Testis (tissue), 3 donors: ENCODE results near the gene HOPX. TPM values are rescaled to one million over a fixed set of nuclear protein-coding genes. Genes with fewer than 3 reads are reported as not detected.
A peak's percentile ranks its signal among the peaks of the same experiment; 100 is the strongest.

Experiments
- DNase-seq: peaks from one replicate; pipeline ENCODE4 v3.0.0-alpha.2; 2019
- H3K27ac ChIP-seq, 2 donors: fragments of 200-600 bp; sonication (generic); one replicate each; pipeline ENCODE4 v1.5.1; 2019
- H3K27me3 ChIP-seq: fragments of 200-600 bp; sonication (generic); one replicate; pipeline ENCODE4 v1.5.1; 2019
- H3K36me3 ChIP-seq: fragments of 200-600 bp; sonication (generic); one replicate; pipeline ENCODE4 v1.5.1; 2017; ENCODE audit warnings: low read depth; ENCODE audit errors: missing control alignments
- H3K4me1 ChIP-seq: fragments of 200-600 bp; sonication (generic); one replicate; pipeline ENCODE4 v1.5.1; 2019
- H3K4me3 ChIP-seq, 2 donors: fragments of 200-600 bp; sonication (generic); one replicate each; pipeline ENCODE4 v1.5.1; 2017 to 2019
- H3K9me3 ChIP-seq: fragments of 200-600 bp; sonication (generic); one replicate; pipeline ENCODE4 v1.5.1; 2017
- CTCF ChIP-seq, 3 experiments: fragments of 450-650 bp in 2 of 3; fragments of 200-600 bp in 1 of 3; sonication (generic) in 1 of 3; IDR thresholded peaks; one replicate each; pipeline ENCODE4 v1.5.1; 2016 to 2019; ENCODE audit warnings: antibody characterized with exemption in 3 of 3, mild to moderate bottlenecking in 2 of 3, moderate library complexity in 1 of 3
- POLR2A ChIP-seq: fragments of 450-650 bp; IDR thresholded peaks from one replicate; pipeline ENCODE4 v1.6.1; 2017; ENCODE audit warnings: antibody characterized with exemption, mild to moderate bottlenecking, moderate library complexity
- WGBS, 2 donors: methylation state at CpG; one replicate each; pipeline ENCODE4 v1.1.5; 2018; 5-methylcytosine and 5-hydroxymethylcytosine counted together
- intact Hi-C: fragments of 100-400 bp; cut with DNase I; formaldehyde crosslinking; loops from one replicate; pipeline ENCODE4 v1.15.1; 2023; ENCODE audit warnings: low total_unique reads
- polyA plus RNA-seq: library from polyadenylated mRNA; stranded (reverse); fragments of 350-450 nt; fragmentation: Illumina TruSeq; extraction: RNeasy Lipid Tissue Mini Kit (QIAGEN cat#74804); gene quantifications from one replicate; pipeline ENCODE4 v1.2.3, GENCODE V29; 2014; ENCODE audit warnings: low read depth, low replicate concordance; ENCODE audit not compliant: insufficient read depth
- total RNA-seq, 2 donors: library from RNA; depleted of rRNA; stranded (reverse); fragments of >200 nt; gene quantifications; one replicate each; pipeline ENCODE4 v1.2.3, GENCODE V29; 2016

HOPX gene
- total and polyA plus RNA-seq, 3 donors from 2014 or later: 102 to 158 (median 141) TPM

- intact Hi-C loops: no loop called here
- no peak for TF ChIP-seq POLR2A
- no peak for TF ChIP-seq CTCF (IDR thresholded peaks at IDR 0.05)
- H3K27me3 ChIP-seq: no peaks in the 10 kb centered on the region
- no peaks in the 10 kb centered on the region for H3K36me3 ChIP-seq
- H3K4me3 ChIP-seq: no peak overlapping the region
- 77 to 89% methylated on average over 6 of the region's 6 CpGs for WGBS, 2 donors
- no peak for DNase-seq
- no peaks in the 10 kb centered on the region for H3K9me3 ChIP-seq
- peak overlapping the region in 1 of 2 donors; percentile 23 for H3K27ac ChIP-seq
- peaks cover 9% of the 10 kb centered on the region for H3K4me1 ChIP-seq
These were observed 30.6 kb downstream of the HOPX start for GRCh38 chr4:56650262-56651055.

DNA sequence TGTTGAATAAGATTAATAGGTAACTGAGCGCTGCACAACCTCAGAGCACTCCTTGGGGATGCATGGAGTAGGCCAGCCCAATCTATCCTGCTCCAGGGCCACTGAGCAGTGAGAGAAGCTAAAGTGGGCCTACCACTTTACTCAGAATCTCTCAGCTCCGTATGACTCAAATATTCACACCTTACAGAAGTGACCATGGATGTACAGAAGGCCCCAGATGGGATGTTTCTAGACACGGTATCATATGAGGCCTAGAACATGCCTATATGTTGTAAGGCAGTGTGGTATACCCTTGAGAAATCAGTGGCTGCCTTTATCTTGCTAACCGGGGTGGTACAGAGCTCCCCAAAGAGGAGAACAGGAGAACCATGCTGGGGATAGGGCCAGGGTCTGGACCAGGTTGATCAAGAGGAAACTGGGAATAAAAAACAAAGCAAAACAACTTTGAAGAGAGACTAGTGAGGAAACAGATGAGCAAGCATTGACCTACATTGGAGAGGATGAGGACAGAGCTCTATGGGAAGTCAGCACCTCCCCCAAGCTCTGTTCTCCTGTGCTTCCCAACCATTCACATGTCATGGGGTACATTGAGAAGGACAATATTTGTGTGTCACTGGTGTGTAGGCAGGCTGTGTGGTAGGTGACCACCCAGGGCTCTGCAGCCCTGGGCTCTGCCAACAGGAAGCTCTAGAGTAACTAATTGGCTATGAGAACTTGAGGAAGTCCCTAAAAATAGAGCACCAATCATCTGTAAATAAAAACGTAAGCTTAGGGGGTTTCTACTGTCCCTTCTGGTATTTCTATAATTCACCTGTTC, 31.4 kb downstream of the HOPX start:
- TF ChIP-seq CTCF (IDR thresholded peaks at IDR 0.05): no peak
- TF ChIP-seq POLR2A: no peak
- intact Hi-C loops: no loop called here
- Histone ChIP-seq H3K36me3 (no peaks in the 10 kb centered on the region), H3K4me3 (no peak overlapping the region), H3K4me1 (peaks cover 9% of the 10 kb centered on the region), H3K27me3 (no peaks in the 10 kb centered on the region), H3K27ac (no peak overlapping the region), H3K9me3 (no peaks in the 10 kb centered on the region)
- 89% methylated on average over 5 of the region's 5 CpGs for WGBS, 2 donors
- DNase-seq: no peak

GRCh38 chr4:56648824-56649151, 32.3 kb downstream of the HOPX start:
- no peak overlapping the region for H3K27ac ChIP-seq
- no peak overlapping the region for H3K4me3 ChIP-seq
- DNase-seq: no peak
- no peaks in the 10 kb centered on the region for H3K36me3 ChIP-seq
- no peaks in the 10 kb centered on the region for H3K9me3 ChIP-seq
- intact Hi-C loops: no loop called here
- H3K4me1 ChIP-seq: peaks cover 3% of the 10 kb centered on the region
- no peaks in the 10 kb centered on the region for H3K27me3 ChIP-seq
- no peak for TF ChIP-seq CTCF (IDR thresholded peaks at IDR 0.05)

DNA sequence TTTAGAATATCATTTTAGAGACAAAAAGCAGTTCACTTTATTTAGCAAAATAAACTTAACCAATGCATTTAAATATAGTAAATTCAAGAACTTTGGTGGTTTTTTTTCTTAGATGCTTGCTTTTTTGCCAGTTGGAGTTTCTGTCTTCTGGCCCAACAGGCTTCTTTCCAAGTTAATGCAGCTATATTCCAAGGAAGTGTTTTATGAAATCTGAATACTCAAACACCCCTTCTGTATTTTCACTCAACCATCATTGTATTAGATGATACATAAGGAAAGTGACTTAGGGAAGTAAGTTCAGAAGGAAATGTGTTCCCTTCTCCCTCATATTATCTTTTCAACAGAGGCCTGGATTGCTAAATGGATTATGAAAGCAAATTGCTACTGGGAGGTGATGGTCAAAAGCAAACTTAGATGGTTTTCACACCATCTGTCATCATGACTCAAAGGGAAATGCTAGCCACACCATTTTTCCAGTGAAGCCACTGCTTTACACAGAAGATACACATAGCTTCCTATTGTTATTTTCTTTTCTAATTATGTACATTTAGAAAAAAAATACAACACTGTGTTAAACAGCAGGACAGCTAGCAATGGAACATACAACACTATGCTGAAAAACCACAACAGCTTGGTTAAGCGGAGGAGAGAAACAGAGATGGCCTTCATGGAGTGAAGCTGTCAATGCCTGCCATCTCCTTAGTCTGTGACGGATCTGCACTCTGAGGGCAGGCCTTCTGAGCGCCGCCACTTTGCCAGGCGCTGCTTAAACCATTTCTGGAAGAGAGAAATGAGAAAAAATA, 32.9 kb downstream of the HOPX start:
- Histone ChIP-seq H3K36me3 (no peaks in the 10 kb centered on the region), H3K27ac (no peak overlapping the region), H3K4me1 (no peaks in the 10 kb centered on the region), H3K9me3 (no peaks in the 10 kb centered on the region), H3K27me3 (no peaks in the 10 kb centered on the region), H3K4me3 (no peak overlapping the region)
- TF ChIP-seq POLR2A: no peak
- TF ChIP-seq CTCF (IDR thresholded peaks at IDR 0.05): no peak
- intact Hi-C loops: no loop called here
- no peak for DNase-seq
- WGBS, 2 donors: 94 to 95% methylated on average over 5 of the region's 5 CpGs
